Hematopoietic multipotent progenitor cell (in vitro differentiated cells): ENCODE results near the gene SMAD7. TPM values are rescaled to one million over a fixed set of nuclear protein-coding genes. Genes with fewer than 3 reads are reported as not detected.

Experiments used
- DNase-seq, 3 donors: peaks; one replicate each; pipeline ENCODE4 v3.0.0-alpha.2; 2011 to 2015; ENCODE audit warnings: low read depth in 2 of 3, low spot score in 2 of 3
- total RNA-seq: library from RNA; depleted of rRNA; stranded (reverse); fragments of >200 nt; gene quantifications from one replicate; pipeline ENCODE4 v1.2.3, GENCODE V29; 2012

Gene SMAD7
- total RNA-seq, 1 donor, result 8.3 TPM

- peak in 1 of 3 donors; percentile 44 for DNase-seq
These were observed 12.3 kb upstream of the SMAD7 start for GRCh38 chr18:48962994-48963561.

- DNase-seq, result no peak
These were observed 11.7 kb upstream of the SMAD7 start for GRCh38 chr18:48962252-48962993.

- DNase-seq, result no peak
These were observed 10.8 kb upstream of the SMAD7 start for GRCh38 chr18:48961547-48961946.

GRCh38 chr18:48959921-48960920, 9.5 kb upstream of the SMAD7 start:
- no peak for DNase-seq

- no peak for DNase-seq
These were observed 8.8 kb upstream of the SMAD7 start for GRCh38 chr18:48959551-48959920.

GRCh38 chr18:48958951-48959350, 8.2 kb upstream of the SMAD7 start:
- no peak for DNase-seq

- no peak for DNase-seq
These were observed 6.9 kb upstream of the SMAD7 start for GRCh38 chr18:48957616-48958015.

- DNase-seq, result no peak
These were observed 6.4 kb upstream of the SMAD7 start for GRCh38 chr18:48957136-48957535.

GRCh38 chr18:48956356-48956755, 5.6 kb upstream of the SMAD7 start:
- DNase-seq, result no peak

GRCh38 chr18:48955830-48956261, 5.1 kb upstream of the SMAD7 start:
- DNase-seq, result no peak

- DNase-seq, result no peak
These were observed 4.4 kb upstream of the SMAD7 start for GRCh38 chr18:48954886-48955819.

- DNase-seq, result no peak
These were observed 2.4 kb upstream of the SMAD7 start for GRCh38 chr18:48953104-48953706.

GRCh38 chr18:48952287-48953103, 1.7 kb upstream of the SMAD7 start:
- DNase-seq, result peak in 1 of 3 donors; percentile 55

- peak; percentile 62 to 81 (median 77) for DNase-seq
These were observed 902 bp upstream of the SMAD7 start for GRCh38 chr18:48951448-48952286.

GRCh38 chr18:48949606-48950535, 894 bp downstream of the SMAD7 start:
- peak in 1 of 3 donors; percentile 43 for DNase-seq

- peak in 1 of 3 donors; percentile 39 for DNase-seq
These were observed 1.6 kb downstream of the SMAD7 start for GRCh38 chr18:48949050-48949605.
